HFFc6 (cell line): Measurements from ENCODE around the gene SLC35G2. TPM values are rescaled to one million over a fixed set of nuclear protein-coding genes. Genes with fewer than 3 reads are reported as not detected.
"Not testable (repeated sequence)": the region's sequence is repeated elsewhere in the genome, so short reads cannot be mapped to it uniquely, and the experiment has no call there.

Experiments
- DNase-seq: peaks from one replicate; pipeline ENCODE4 v3.0.0-alpha.2; 2018
- H3K27ac Mint-ChIP-seq: 2 replicates; pipeline ENCODE4 v1.8.0; 2020; ENCODE audit warnings: mild to moderate bottlenecking, mixed read lengths
- H3K27me3 Mint-ChIP-seq: 2 replicates; pipeline ENCODE4 v1.8.0; 2021; ENCODE audit warnings: mild to moderate bottlenecking, moderate library complexity, mixed read lengths; ENCODE audit not compliant: insufficient read depth
- H3K36me3 Mint-ChIP-seq: 2 replicates; pipeline ENCODE4 v1.8.0; 2021; ENCODE audit warnings: low read depth, mixed read lengths
- H3K4me1 Mint-ChIP-seq: 2 replicates; pipeline ENCODE4 v1.8.0; 2020; ENCODE audit warnings: low read depth, mixed read lengths
- H3K4me3 Mint-ChIP-seq: 2 replicates; pipeline ENCODE4 v1.8.0; 2020; ENCODE audit warnings: mild to moderate bottlenecking, moderate library complexity, mixed read lengths
- H3K9me3 Mint-ChIP-seq: 2 replicates; pipeline ENCODE4 v1.8.0; 2020; ENCODE audit warnings: mild to moderate bottlenecking, mixed read lengths
- total RNA-seq, 6 experiments: library from RNA; stranded (reverse); fragmentation: NEBNext Ultra II Directional; extraction: Animal tissue kit (Norgen Biotek cat#: 25700); gene quantifications; 2 replicates in 1 of 6; 3 replicates in 5 of 6; pipeline ENCODE4 v1.2.3, GENCODE V29; 2021
- TF ChIP-seq, protein P1 (sequence below): fragments of 200-600 bp; sonication (generic); IDR thresholded peaks from 2 replicates; pipeline ENCODE4 v1.5.0; 2021; ENCODE audit warnings: antibody characterized with exemption, mild to moderate bottlenecking

SLC35G2 gene
- total RNA-seq, 6 experiments from 2014 or later, result 19.4 to 23.9 (median 22.1) TPM

DNA sequence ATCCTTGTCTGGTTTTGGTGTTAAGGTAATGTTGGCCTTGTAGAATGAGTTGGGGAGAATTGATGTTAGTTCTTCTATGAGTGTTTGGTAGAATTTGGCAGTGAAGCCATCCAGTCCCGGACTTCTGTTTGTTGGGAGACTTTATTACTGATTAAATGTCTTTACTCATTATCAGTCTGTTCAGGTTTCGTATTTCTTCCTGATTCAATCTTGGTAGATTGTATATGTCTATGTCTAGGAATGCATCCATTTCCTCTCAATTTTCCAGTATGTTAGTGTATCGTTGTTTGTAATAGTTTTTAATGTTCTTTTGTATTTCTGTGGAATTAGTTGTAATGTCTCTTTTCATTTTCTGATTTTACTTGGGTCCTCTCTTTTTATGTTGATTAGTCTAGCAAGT, 82.5 kb downstream of the SLC35G2 start:
- Mint-ChIP-seq H3K36me3 (peaks cover 59% of the 10 kb centered on the region), H3K4me1 (peaks cover 44% of the 10 kb centered on the region), H3K27me3 (peaks cover 2% of the 10 kb centered on the region; the same call in 1 of the 2 replicates), H3K4me3 (no peak overlapping the region), H3K27ac (no peak overlapping the region), H3K9me3 (peaks cover 32% of the 10 kb centered on the region)
- no peak for DNase-seq
- TF ChIP-seq, protein P1, sequence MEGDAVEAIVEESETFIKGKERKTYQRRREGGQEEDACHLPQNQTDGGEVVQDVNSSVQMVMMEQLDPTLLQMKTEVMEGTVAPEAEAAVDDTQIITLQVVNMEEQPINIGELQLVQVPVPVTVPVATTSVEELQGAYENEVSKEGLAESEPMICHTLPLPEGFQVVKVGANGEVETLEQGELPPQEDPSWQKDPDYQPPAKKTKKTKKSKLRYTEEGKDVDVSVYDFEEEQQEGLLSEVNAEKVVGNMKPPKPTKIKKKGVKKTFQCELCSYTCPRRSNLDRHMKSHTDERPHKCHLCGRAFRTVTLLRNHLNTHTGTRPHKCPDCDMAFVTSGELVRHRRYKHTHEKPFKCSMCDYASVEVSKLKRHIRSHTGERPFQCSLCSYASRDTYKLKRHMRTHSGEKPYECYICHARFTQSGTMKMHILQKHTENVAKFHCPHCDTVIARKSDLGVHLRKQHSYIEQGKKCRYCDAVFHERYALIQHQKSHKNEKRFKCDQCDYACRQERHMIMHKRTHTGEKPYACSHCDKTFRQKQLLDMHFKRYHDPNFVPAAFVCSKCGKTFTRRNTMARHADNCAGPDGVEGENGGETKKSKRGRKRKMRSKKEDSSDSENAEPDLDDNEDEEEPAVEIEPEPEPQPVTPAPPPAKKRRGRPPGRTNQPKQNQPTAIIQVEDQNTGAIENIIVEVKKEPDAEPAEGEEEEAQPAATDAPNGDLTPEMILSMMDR, result no peak

DNA sequence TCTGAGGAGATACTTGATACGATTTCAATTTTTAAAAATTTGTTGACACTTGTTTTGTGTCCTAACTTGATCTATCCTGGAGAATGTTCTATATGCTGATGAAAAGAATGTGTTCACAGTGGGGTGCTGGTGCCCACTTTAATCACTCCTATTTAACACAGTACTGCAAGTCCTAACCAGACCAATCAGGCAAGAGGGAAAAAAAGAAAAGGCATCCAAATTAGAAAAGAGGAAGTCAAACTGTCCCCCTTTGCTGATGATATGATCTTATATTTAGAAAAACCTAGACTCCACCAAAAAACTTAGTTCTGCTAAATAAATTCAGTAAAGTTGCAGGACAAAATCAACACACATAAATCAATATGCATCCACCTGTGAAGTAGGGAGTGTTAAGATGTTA, 83.6 kb downstream of the SLC35G2 start:
- Mint-ChIP-seq H3K36me3 (peaks cover 59% of the 10 kb centered on the region), H3K9me3 (peaks cover 32% of the 10 kb centered on the region), H3K4me1 (peaks cover 44% of the 10 kb centered on the region)
- not testable (repeated sequence) for H3K4me3 Mint-ChIP-seq, H3K27me3 Mint-ChIP-seq, DNase-seq, H3K27ac Mint-ChIP-seq

DNA sequence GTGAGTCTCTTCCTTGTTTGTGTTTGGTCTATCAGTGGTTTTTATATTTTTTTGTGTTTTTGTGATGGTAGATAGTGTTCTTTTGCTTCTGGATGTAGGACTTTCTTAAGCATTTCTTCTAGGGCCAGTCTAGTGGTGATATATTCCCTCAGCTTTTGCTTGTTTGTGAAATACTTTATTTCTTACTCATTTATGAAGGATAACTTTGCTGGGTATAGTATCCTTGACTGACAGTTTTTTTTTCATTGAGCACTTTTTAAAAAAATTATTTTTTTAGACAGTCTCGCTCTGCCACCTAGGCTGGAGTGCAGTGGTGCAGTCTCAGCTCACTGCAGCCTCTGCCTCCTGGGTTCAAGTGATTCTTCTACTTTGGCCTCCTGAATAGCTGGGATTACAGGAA, 85.0 kb downstream of the SLC35G2 start:
- TF ChIP-seq, protein P1, result no peak
- no peak overlapping the region for H3K27ac Mint-ChIP-seq
- peaks cover 54% of the 10 kb centered on the region for H3K36me3 Mint-ChIP-seq
- peaks cover 42% of the 10 kb centered on the region for H3K4me1 Mint-ChIP-seq
- H3K9me3 Mint-ChIP-seq, result peaks cover 32% of the 10 kb centered on the region
- no peak overlapping the region for H3K4me3 Mint-ChIP-seq
- DNase-seq, result no peak
- H3K27me3 Mint-ChIP-seq, result peaks cover 2% of the 10 kb centered on the region; the same call in 1 of the 2 replicates

DNA sequence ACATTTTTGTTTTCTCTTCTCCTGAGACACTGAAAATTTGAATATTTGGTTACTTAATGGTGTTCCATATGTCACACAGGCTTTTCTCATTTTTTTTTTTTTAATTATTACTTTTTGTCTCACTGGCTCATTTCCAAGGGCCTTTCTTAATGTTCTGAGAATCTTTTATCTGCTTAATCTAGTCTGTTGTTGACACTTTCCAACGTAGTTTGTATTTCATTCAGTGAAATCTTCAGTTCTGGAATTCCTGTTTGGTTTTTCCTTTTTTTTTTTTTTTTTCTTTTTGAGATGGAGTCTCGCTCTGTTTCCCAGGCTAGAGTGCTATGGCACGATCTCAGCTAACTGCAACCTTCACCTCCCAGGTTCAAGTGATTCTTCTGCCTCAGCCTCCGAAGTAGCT, 85.8 kb downstream of the SLC35G2 start:
- DNase-seq, result no peak
- TF ChIP-seq, protein P1, result no peak
- peaks cover 32% of the 10 kb centered on the region for H3K9me3 Mint-ChIP-seq
- H3K4me1 Mint-ChIP-seq, result peaks cover 48% of the 10 kb centered on the region
- H3K27ac Mint-ChIP-seq, result no peak overlapping the region
- H3K36me3 Mint-ChIP-seq, result peaks cover 52% of the 10 kb centered on the region
- H3K4me3 Mint-ChIP-seq, result no peak overlapping the region
- H3K27me3 Mint-ChIP-seq, result peaks cover 2% of the 10 kb centered on the region; the same call in 1 of the 2 replicates

Other genes with a start within 250 kb of the SLC35G2 start
- 10 to 100 TPM; 33.7 to 45.3 (median 43.8) TPM for gene STAG1, start 66.7 kb upstream of the SLC35G2 start, total RNA-seq
- gene NCK1, start 43.1 kb downstream of the SLC35G2 start, total RNA-seq, result 10 to 100 TPM; 37.3 to 48.3 (median 40.8) TPM
- gene IL20RB, start 138.9 kb downstream of the SLC35G2 start, total RNA-seq, result 1 to 10 TPM in 1 of 6 experiments, under 1 TPM in 5; 0.51 to 1.5 (median 0.82) TPM